MCF 10A (cell line): Measurements from ENCODE around the gene TMEM123. TPM values are rescaled to one million over a fixed set of nuclear protein-coding genes. Genes with fewer than 3 reads are reported as not detected.

Experiments
- BruUV-seq: library from RNA; stranded (reverse); fragments of 400-500 nt; replicated peaks from 2 replicates; lab custom pipeline; 2021; lab: Mats Ljungman, UMichigan
- CTCF ChIA-PET: fragments of 300-600 bp; sonication (Branson Sonifier 250); formaldehyde crosslinking; extraction: SDS; loops from one replicate; lab custom pipeline; 2021; ENCODE audit warnings: antibody characterized with exemption, inconsistent platforms; lab: Yijun Ruan, JAX
- POLR2A ChIA-PET: fragments of 300-600, 350-650 bp; sonication (Branson Sonifier 250); formaldehyde crosslinking; extraction: SDS; loops from one replicate; lab custom pipeline; 2020; ENCODE audit warnings: antibody characterized with exemption, inconsistent platforms; lab: Yijun Ruan, JAX
- DNase-seq: peaks from one replicate; pipeline ENCODE4 v3.0.0-alpha.2; 2018; ENCODE audit not compliant: unreplicated experiment
- H3K27ac Mint-ChIP-seq: one replicate; pipeline ENCODE4 v1.8.0; 2022; ENCODE audit warnings: mild to moderate bottlenecking, low read depth, mixed read lengths; ENCODE audit not compliant: unreplicated experiment
- H3K27me3 Mint-ChIP-seq: one replicate; pipeline ENCODE4 v1.8.0; 2022; ENCODE audit warnings: mixed read lengths; ENCODE audit not compliant: insufficient read depth, unreplicated experiment
- H3K36me3 Mint-ChIP-seq: one replicate; pipeline ENCODE4 v1.8.0; 2022; ENCODE audit warnings: mild to moderate bottlenecking, moderate library complexity, mixed read lengths; ENCODE audit not compliant: insufficient read depth, unreplicated experiment
- H3K4me1 Mint-ChIP-seq: one replicate; pipeline ENCODE4 v1.8.0; 2022; ENCODE audit warnings: mixed read lengths; ENCODE audit not compliant: insufficient read depth, unreplicated experiment
- H3K4me3 Mint-ChIP-seq: one replicate; pipeline ENCODE4 v1.8.0; 2022; ENCODE audit warnings: mild to moderate bottlenecking, moderate library complexity, mixed read lengths; ENCODE audit not compliant: unreplicated experiment
- H3K9me3 Mint-ChIP-seq: one replicate; pipeline ENCODE4 v1.8.0; 2022; ENCODE audit warnings: mixed read lengths; ENCODE audit not compliant: unreplicated experiment
- CTCF ChIP-seq: fragments of 200-600 bp; IDR thresholded peaks from one replicate; pipeline ENCODE4 v1.8.0; 2022; ENCODE audit warnings: antibody characterized with exemption, mild to moderate bottlenecking; ENCODE audit not compliant: unreplicated experiment
- intact Hi-C: fragments of 100-400 bp; cut with micrococcal nuclease; formaldehyde crosslinking; loops from 2 replicates; pipeline ENCODE4 v1.14.1; 2022
- total RNA-seq: library from RNA; stranded (reverse); gene quantifications from 2 replicates; pipeline ENCODE4 v1.2.3, GENCODE V29; 2022

TMEM123 gene
- total RNA-seq, 1 experiment from 2014 or later = 134 TPM

DNA sequence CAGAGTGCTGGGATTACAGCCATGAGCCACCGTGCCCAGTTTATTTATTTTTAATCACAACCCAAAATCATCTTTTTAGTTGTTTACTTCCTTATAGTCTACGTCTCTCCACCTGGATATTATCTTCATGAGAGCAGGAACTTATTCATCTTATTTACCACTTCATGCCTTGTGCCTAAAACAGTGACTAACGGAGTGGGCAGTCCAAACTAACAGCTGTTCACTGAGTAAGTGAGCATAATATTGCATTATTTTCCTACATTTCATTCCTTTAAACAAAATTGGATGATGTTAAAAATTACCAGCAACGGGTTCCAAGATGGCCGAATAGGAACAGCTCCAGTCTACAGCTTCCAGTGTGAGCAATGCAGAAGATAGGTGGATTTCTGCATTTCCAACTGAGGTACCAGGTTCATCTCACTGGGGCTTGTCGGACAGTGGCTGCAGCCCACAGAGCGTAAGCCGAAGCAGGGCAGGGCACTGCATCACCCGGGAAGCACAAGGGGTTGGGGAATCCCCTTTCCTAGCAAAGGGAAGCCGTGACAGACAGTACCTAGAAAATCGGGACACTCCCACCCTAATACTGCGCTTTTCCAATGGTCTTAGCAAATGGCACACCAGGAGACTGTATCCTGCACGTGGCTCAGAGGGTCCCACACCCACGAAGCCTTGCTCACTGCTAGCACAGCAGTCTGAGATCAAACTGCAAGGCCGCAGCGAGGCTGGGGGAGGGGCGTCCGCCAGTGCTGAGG is 14.1 kb downstream of the TMEM123 start:
- CTCF ChIA-PET = interaction anchor here (1.0 to 1.2 kb wide), 2 partner anchors 41 to 48 kb away, joined by 4 to 5 read pairs; no protein-coding TSS in a partner anchor
- H3K9me3 Mint-ChIP-seq = no peaks in the 10 kb centered on the region
- H3K4me3 Mint-ChIP-seq = no peak overlapping the region
- no peak overlapping the region for H3K27ac Mint-ChIP-seq
- no TSS peak for BruUV-seq
- DNase-seq = no peak
- POLR2A ChIA-PET = interaction anchor here (0.7 to 1.1 kb wide), 2 partner anchors 7 to 602 kb away, joined by 3 to 4 read pairs; no protein-coding TSS in a partner anchor
- H3K27me3 Mint-ChIP-seq = no peaks in the 10 kb centered on the region
- peaks cover 22% of the 10 kb centered on the region for H3K36me3 Mint-ChIP-seq
- intact Hi-C loops = no loop called here
- H3K4me1 Mint-ChIP-seq = no peaks in the 10 kb centered on the region
- no peak for TF ChIP-seq CTCF

GRCh38 chr11:102437727-102438126 is 14.8 kb downstream of the TMEM123 start:
- Mint-ChIP-seq H3K27me3 (no peaks in the 10 kb centered on the region), H3K27ac (no peak overlapping the region), H3K4me1 (no peaks in the 10 kb centered on the region), H3K4me3 (no peak overlapping the region), H3K9me3 (no peaks in the 10 kb centered on the region), H3K36me3 (peaks cover 22% of the 10 kb centered on the region)
- no peak for TF ChIP-seq CTCF
- intact Hi-C loops = no loop called here
- no TSS peak for BruUV-seq
- no peak for DNase-seq
- ChIA-PET CTCF (interaction anchor here (1.0 to 1.2 kb wide), 2 partner anchors 41 to 47 kb away, joined by 4 to 5 read pairs; no protein-coding TSS in a partner anchor), POLR2A (interaction anchor here (0.7 to 1.1 kb wide), 2 partner anchors 8 to 603 kb away, joined by 3 to 4 read pairs; no protein-coding TSS in a partner anchor)

GRCh38 chr11:102436976-102437375 is 15.6 kb downstream of the TMEM123 start:
- Mint-ChIP-seq H3K27ac (no peak overlapping the region), H3K4me3 (no peak overlapping the region), H3K27me3 (no peaks in the 10 kb centered on the region), H3K9me3 (no peaks in the 10 kb centered on the region), H3K4me1 (no peaks in the 10 kb centered on the region), H3K36me3 (peaks cover 28% of the 10 kb centered on the region)
- TF ChIP-seq CTCF = no peak
- intact Hi-C loops = no loop called here
- CTCF ChIA-PET = interaction anchor here (0.6 kb wide), 1 partner anchor 72 kb away, joined by 3 read pairs; no protein-coding TSS in a partner anchor
- DNase-seq = no peak
- POLR2A ChIA-PET = no interaction called here
- BruUV-seq = no TSS peak

- Mint-ChIP-seq H3K27ac (no peak overlapping the region), H3K36me3 (peaks cover 28% of the 10 kb centered on the region), H3K27me3 (no peaks in the 10 kb centered on the region), H3K4me3 (no peak overlapping the region), H3K4me1 (no peaks in the 10 kb centered on the region), H3K9me3 (no peaks in the 10 kb centered on the region)
- CTCF ChIA-PET = interaction anchor here (0.6 kb wide), 1 partner anchor 72 kb away, joined by 3 read pairs; no protein-coding TSS in a partner anchor
- POLR2A ChIA-PET = no interaction called here
- no TSS peak for BruUV-seq
- intact Hi-C loops = no loop called here
- TF ChIP-seq CTCF = no peak
- no peak for DNase-seq
These were observed 16.0 kb downstream of the TMEM123 start for GRCh38 chr11:102436561-102436960.
